IPS-18a (cell line): Measurements from ENCODE around the gene OR7C1.
"Not testable (repeated sequence)": the region's sequence is repeated elsewhere in the genome, so short reads cannot be mapped to it uniquely, and the experiment has no call there.

Experiments used
- H3K27ac ChIP-seq: one replicate; pipeline ENCODE4 v1.5.1; 2013; ENCODE audit warnings: low read length
- H3K27me3 ChIP-seq: one replicate; pipeline ENCODE4 v1.6.1; 2013; ENCODE audit warnings: mild to moderate bottlenecking, low read length; ENCODE audit not compliant: control insufficient read depth, insufficient read depth
- H3K36me3 ChIP-seq: one replicate; pipeline ENCODE4 v1.6.1; 2013; ENCODE audit warnings: low read depth, low read length; ENCODE audit not compliant: control insufficient read depth
- H3K4me1 ChIP-seq: one replicate; pipeline ENCODE4 v1.6.1; 2013; ENCODE audit warnings: low read depth, low read length; ENCODE audit not compliant: control insufficient read depth
- H3K4me3 ChIP-seq: one replicate; pipeline ENCODE4 v1.5.1; 2013; ENCODE audit warnings: low read length
- H3K9ac ChIP-seq: one replicate; pipeline ENCODE4 v1.6.1; 2013; ENCODE audit warnings: mild to moderate bottlenecking, low read length, moderate library complexity
- H3K9me3 ChIP-seq: one replicate; pipeline ENCODE4 v1.6.1; 2013; ENCODE audit warnings: low read depth, low read length; ENCODE audit not compliant: control insufficient read depth

OR7C1 gene

DNA sequence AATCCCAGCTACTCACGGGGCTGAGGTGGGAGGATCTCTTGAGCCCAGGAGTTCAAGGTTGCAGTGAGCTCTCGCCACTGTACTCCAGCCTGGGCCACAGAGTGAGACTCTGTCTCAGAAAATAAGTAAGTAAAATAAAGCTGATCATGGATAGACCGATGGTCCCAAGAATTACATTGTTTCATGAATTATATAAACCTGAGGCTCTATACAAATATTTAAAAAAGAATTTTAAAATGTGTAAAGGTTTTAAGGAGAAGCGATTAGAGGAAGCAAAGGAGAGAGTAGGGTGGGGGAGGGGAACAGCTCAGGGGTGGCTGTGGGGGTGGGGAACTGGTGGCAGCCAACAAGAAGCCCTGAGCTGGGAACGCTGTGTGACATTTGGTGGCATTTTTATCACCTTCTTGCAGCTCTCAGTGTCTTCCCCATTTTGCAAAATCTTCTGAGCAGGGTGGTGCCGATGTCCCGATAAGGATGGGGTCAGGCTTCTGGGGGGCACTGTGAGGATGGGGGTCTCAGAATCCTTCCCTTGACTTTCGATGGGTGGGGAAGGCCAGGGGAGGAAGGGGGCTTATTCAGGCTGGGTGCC, 51.5 kb downstream of the OR7C1 start:
- H3K9ac ChIP-seq, H3K27me3 ChIP-seq, H3K27ac ChIP-seq: not testable (repeated sequence)

DNA sequence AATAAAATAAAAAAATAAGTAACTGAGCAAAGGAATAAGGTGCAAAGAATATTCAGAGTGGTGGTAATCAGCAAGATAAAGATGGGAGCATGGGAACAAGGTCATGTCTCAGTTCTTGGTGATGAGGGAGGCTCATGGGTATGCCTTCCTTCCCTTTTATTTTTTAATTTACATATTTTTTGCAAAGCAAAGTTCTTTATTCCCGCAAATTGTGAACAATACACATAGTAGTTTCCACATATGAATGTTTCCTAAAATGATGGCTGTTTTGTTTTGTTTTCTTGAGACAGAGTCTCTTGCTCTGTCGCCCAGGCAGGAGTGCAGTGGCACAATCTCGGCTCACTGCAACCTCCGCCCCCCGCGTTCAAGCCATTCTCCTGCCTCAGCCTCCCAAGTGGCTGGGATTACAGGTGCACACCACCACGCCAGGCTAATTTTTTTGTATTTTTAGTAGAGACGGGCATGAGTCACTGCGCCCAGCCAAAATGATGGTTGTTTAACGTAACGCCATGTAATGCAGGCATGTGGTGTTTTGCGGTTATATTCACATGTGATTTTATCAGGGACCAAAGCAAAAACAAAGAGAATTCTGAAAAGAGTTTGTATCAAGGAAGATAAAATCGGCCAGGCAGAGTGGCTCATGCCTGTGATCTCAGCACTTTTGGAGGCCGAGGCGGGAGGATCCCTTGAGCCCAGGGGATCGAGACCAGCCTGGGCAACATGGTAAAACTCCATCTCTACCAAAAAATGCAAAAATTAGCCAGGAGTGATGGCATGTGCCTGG, 52.2 kb downstream of the OR7C1 start:
- H3K9me3 ChIP-seq, result no peaks in the 10 kb centered on the region
- no peak overlapping the region for H3K9ac ChIP-seq
- H3K27ac ChIP-seq, result no peak overlapping the region
- H3K4me1 ChIP-seq, result no peaks in the 10 kb centered on the region
- no peaks in the 10 kb centered on the region for H3K27me3 ChIP-seq
- no peaks in the 10 kb centered on the region for H3K36me3 ChIP-seq
- H3K4me3 ChIP-seq, result no peak overlapping the region

More for the DNA sequence above, 51.5 kb downstream of the OR7C1 start:
- not testable (repeated sequence) for H3K9me3 ChIP-seq, H3K4me1 ChIP-seq, H3K36me3 ChIP-seq, H3K4me3 ChIP-seq

DNA sequence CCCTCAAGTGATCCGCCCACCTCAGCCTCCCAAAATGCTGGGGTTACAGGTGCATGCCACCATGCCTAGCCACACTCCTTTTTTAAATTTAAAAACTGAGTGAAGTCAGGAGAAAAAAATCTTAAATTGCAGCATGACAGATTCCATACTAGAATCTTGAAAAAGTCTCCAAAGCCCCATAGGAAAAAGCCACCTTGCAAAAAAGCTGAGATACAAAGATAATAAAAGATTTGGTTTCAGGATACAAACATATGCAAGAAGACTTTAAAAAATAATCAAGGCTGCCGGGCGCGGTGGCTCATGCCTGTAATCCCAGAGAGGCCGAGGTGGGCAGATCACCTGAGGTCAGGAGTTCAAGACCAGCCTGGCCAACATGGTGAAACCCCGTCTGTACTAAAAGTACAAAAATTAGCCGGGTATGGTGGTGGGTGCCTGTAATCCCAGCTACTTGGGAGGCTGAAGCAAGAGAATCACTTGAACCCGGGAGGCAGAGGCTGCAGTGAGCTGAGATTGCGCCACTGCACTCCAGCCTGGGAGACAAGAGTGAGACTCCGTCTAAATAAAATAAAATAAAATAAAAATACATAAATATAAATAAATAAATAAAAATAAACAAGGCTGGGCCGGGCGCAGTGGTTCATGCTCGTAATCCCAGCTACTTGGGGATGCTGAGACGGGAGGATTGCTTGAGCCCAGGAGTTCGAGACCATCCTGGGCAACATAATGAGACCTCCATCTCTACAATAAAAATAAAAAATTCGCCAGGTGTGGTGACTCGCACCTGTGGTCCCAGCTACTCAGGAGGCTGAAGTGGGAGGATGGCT, 53.1 kb downstream of the OR7C1 start:
- H3K27ac ChIP-seq, H3K4me1 ChIP-seq, H3K36me3 ChIP-seq, H3K9ac ChIP-seq, H3K27me3 ChIP-seq, H3K4me3 ChIP-seq, H3K9me3 ChIP-seq: not testable (repeated sequence)

DNA sequence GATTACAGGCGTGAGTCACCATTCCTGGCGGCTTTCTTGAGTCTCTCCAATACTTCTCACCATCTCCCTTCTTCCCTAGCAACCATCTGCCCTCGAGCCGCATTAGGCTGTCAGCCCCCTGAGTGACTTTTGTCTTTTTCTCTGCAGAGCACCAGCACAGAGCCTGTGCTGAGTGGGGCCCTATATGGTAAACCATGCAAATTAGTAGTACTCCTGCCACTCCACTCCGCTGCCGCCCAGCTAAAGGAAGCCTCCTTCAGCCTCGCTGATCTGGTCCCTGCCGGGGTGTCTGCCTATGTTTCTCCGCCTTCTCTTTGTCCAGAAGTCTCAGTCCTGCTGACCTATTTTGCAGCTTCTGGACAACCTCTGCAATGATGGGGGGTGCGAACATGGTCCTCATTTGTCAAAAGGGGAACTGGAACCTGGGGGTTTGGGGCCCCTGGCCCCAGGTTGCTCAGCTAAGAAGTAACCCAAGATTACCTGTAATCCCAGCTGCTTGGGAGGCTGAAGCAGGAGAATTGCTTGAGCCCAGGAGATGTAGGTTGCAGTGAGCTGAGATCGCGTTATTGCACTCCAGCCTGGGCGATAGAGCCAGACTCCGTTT, 54.3 kb downstream of the OR7C1 start:
- H3K9me3 ChIP-seq, H3K4me3 ChIP-seq, H3K4me1 ChIP-seq, H3K9ac ChIP-seq, H3K27ac ChIP-seq, H3K36me3 ChIP-seq, H3K27me3 ChIP-seq: not testable (repeated sequence)

- Histone ChIP-seq H3K27me3 (peaks cover 12% of the 10 kb centered on the region), H3K4me3 (no peak overlapping the region), H3K27ac (no peak overlapping the region), H3K9me3 (no peaks in the 10 kb centered on the region), H3K36me3 (no peaks in the 10 kb centered on the region), H3K9ac (no peak overlapping the region), H3K4me1 (no peaks in the 10 kb centered on the region)
These were observed 55.8 kb downstream of the OR7C1 start for GRCh38 chr19:14779151-14779550.

GRCh38 chr19:14778110-14778845, 56.7 kb downstream of the OR7C1 start, which contains the start of gene ADGRE2:
ADGRE2 (minus strand) TSS chr19:14778560; CDS start chr19:14776756, 1,804 bp downstream.
- not testable (repeated sequence) for H3K27ac ChIP-seq, H3K4me1 ChIP-seq

DNA sequence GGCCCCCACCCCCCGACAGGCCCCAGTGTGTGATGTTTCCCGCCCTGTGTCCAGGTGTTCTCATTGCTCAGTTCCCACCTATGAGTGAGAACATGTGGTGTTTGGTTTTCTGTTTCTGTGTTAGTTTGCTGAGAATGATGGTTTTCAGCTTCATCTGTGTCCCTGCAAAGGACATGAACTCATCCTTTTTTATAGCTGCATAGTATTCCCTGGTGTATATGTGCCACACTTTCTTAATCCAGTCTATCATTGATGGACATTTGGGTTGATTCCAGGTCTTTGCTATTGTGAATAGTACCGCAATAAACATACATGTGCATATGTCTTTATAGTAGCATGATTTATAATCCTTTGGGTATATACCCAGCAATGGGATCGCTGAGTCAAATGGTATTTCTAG, 57.3 kb downstream of the OR7C1 start:
- not testable (repeated sequence) for H3K9ac ChIP-seq, H3K9me3 ChIP-seq, H3K36me3 ChIP-seq, H3K4me1 ChIP-seq, H3K27ac ChIP-seq, H3K4me3 ChIP-seq
- H3K27me3 ChIP-seq, result peaks cover 12% of the 10 kb centered on the region

More at GRCh38 chr19:14778110-14778845, 56.7 kb downstream of the OR7C1 start, which contains the start of gene ADGRE2:
- not testable (repeated sequence) for H3K36me3 ChIP-seq, H3K9me3 ChIP-seq, H3K4me3 ChIP-seq, H3K9ac ChIP-seq
- H3K27me3 ChIP-seq, result peaks cover 12% of the 10 kb centered on the region

GRCh38 chr19:14775869-14776586, 59.0 kb downstream of the OR7C1 start:
- peak overlapping the region; percentile 55 for H3K4me3 ChIP-seq
- H3K9ac ChIP-seq, result peak overlapping the region; percentile 37
- no peaks in the 10 kb centered on the region for H3K4me1 ChIP-seq
- no peaks in the 10 kb centered on the region for H3K9me3 ChIP-seq
- no peaks in the 10 kb centered on the region for H3K36me3 ChIP-seq
- H3K27me3 ChIP-seq, result peaks cover 12% of the 10 kb centered on the region
- no peak overlapping the region for H3K27ac ChIP-seq

DNA sequence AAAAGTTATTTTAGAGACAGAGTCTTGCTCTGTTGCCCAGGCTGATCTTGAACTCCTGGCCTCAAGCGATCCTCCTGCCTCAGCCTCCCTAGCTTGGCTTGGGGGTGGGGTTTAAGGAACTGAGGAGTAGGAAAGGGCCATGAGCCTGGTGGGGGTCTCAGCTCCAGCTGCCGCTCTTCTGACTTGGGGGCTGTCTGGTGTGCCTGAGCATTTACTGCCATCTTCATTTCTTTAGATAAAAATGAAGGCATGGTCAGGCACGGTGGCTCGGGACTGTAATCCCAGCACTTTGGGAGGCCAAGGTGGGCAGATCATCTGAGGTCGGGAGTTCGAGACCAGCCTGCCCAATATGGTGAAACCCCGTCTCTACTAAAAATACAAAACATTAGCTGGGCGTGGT, 59.7 kb downstream of the OR7C1 start:
- H3K36me3 ChIP-seq, H3K4me1 ChIP-seq, H3K9ac ChIP-seq, H3K9me3 ChIP-seq, H3K27ac ChIP-seq: not testable (repeated sequence)
- H3K4me3 ChIP-seq, result peak overlapping the region; percentile 55
- peaks cover 12% of the 10 kb centered on the region for H3K27me3 ChIP-seq

GRCh38 chr19:14774373-14774772, 60.6 kb downstream of the OR7C1 start:
- Histone ChIP-seq H3K4me3 (no peak overlapping the region), H3K27ac (no peak overlapping the region), H3K36me3 (no peaks in the 10 kb centered on the region), H3K27me3 (peaks cover 12% of the 10 kb centered on the region), H3K4me1 (no peaks in the 10 kb centered on the region), H3K9ac (no peak overlapping the region), H3K9me3 (no peaks in the 10 kb centered on the region)
